Activated CD4-positive, alpha-beta T cell treated with anti-CD3 and anti-CD28 coated beads, Interleukin-2, amount 50 U/mL, for 1 hour (primary cell): ENCODE data around the gene SPAG6.
"Not testable (repeated sequence)": the region's sequence is repeated elsewhere in the genome, so short reads cannot be mapped to it uniquely, and the experiment has no call there.

Source experiments
- DNase-seq: peaks from one replicate; pipeline ENCODE4 v3.0.0-alpha.2; 2020

The SPAG6 gene

DNA sequence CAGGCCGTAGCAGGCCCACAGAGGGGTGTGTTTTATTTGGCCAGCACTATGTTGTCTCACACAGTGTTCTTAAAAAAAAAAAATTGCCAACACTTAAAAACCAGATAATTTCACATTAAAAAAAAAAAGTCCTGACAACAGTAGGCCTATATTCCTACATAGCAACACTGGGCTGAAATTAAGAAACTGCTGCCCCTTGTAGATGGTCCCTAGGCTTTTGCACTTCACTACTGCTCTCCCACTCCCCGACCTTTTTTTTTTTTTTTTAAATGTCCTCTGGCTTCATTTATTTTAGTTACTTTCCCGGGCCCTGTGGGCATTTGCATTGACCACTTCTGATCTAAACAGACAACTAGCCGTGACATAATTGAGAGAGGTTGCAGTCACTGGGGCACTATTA lies 36.0 kb downstream of the SPAG6 start:
- no peak for DNase-seq

DNA sequence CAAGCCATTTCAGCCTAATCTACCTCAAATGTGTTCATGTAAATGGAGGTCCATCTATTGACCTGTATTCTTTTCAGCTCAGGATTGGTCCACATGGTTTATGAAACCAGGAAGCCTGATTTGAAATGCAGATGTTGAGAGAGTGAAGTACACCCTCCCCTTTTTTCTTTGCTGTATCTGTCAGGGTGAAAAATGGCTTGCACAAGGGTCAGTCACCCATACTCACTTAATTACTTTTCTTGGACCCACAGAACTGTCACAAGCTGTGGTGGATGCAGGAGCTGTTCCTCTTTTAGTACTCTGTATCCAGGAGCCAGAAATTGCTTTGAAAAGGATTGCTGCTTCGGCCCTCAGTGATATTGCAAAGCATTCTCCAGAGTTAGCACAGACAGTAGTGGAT lies 41.2 kb downstream of the SPAG6 start:
- DNase-seq, result no peak

DNA sequence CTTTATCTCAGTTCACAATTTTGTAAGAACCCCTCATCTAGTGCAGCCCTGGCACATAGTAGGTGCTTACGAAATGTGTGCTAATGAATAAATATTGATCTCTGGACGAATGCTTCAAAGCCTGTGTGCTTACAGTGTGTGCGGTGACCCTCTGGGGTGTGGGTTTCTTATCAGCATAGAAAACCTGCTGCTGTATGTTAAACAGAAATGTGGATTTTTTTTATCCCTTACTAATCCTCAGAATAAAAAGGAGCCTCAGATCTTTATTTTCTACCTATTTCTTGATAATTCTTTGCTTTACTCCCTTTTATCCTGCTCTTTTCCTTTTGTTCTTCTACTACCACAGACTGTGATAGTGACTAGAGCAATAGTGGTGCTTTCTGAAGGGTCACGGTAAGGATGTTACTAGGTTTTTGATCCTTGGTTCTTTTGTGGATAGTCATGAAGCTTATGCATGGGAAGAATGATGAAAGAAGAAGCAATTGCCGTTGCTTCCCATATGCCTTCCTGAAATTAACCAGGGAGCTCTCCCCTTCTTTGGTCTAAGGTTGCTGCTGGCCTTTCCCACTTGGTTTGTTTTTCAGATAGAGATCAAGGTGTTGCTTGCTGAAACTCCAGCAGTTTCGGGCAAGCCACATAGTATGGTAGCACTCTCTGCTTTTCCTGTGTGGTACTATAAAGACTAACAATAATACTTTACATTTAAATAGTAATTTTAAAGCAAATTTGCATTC lies 44.7 kb downstream of the SPAG6 start:
- DNase-seq, result no peak

DNA sequence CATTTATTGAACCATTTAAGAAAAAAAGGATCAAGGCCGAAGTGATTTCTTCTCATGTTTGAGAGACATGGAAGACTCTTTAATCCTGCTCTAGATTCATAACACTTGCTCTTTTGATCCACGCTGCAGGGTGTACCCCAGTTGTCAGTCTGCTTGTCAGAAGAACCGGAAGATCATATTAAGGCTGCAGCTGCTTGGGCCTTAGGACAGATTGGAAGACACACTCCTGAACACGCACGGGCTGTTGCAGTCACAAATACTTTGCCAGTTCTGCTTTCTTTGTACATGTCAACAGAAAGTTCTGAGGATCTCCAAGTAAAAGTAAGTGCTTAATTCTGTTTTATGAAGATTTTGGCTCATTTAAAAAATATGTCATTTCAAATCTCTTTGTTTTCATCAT lies 46.3 kb downstream of the SPAG6 start:
- no peak for DNase-seq

DNA sequence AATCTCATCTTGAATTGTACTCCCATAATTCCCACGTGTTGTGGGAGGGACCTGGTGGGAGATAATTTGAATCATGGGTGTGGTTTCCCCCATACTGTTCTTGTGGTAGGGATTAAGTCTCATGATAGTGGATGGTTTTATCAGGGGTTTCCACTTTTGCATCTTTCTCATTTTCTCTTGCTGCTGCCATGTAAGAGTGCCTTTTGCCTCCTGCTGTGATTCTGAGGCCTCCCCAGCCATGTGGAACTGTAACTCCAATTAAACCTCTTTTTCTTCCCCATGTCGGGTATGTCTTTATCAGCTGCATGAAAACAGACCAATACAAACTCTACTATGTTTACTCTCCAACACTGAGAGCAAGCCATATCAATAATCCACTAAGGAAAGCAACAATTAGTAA lies 50.9 kb downstream of the SPAG6 start:
- not testable (repeated sequence) for DNase-seq

DNA sequence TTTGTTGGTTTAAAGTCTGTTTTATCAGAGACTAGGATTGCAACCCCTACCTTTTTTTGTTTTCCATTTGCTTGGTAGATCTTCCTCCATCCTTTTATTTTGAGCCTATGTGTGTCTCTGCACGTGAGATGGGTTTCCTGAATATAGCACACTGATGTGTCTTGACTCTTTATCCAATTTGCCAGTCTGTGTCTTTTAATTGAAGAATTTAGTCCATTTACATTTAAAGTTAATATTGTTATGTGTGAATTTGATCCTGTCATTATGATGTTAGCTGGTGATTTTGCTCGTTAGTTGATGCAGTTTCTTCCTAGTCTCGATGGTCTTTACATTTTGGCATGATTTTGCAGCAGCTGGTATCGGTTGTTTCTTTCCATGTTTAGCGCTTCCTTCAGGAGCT lies 61.6 kb downstream of the SPAG6 start:
- not testable (repeated sequence) for DNase-seq

DNA sequence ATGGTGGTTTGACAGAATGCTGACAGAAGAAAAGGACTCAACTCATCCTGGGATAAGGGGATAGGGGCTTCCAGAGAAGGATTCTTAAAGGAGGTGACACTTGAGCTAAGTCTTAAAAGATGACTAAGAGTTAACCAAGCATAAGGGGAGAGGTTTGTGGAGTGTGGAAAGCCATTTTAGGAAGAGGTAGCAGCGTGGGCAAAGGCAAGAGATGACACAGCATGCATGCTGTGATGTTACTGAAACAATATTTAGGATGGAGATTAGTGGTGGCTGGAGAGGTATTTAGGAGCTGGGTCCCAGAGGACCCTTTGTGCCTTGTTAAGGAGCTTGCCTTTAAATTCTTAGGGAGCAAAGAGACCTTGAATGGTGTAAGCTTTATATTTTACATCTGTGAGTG lies 65.1 kb downstream of the SPAG6 start:
- DNase-seq, result no peak

DNA sequence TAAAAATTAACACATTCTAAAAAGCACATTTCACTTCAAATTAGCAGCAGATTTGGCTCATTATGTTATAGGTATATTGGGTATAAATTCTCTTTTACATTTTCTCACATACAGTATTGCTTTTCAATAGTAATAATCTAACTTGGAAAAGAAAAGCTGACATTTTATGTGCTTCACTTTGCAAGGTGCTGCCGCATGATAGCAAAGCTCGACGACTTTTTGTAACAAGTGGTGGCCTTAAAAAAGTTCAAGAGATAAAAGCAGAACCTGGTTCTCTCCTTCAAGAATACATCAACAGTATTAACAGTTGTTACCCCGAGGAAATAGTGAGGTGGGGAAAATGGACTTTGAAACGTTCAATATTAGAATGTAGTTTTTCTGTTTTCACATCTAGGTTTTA lies 65.5 kb downstream of the SPAG6 start:
- DNase-seq, result no peak

DNA sequence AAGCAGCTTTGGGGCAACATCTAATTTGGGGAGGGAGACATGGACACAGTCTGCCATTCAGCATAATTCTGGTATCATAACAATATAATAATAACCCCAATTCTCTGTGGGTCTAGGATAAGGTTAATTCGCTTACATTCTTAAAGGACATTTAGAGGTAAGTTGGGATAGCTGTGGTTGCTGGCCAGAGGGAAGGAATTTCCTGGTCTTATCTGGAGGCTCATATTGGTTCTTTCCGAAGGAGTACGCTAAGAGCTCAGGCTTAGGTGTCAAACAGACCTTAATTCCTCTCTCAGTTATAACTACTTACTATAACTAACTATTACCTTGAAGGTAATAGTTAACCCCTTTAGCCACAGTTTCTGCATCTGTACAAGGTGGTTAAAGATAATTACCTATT lies 68.8 kb downstream of the SPAG6 start:
- no peak for DNase-seq

DNA sequence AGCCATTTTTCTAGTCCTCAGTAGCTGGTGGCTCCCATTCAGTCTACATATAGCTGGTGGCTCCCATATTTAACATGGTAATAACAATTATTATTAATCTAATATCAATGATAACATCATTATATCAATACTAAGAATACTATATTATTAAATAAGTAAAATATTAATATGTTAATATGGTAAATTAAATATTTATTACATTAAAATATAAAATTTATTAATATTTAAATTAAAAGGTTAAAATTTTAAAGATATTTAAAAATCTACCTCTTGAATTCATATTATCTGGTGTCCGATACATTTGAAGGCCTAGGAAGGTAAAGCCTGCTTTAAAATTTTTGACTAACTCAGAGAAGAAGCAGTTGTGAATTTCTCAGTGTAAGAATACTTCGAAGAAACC lies 69.8 kb downstream of the SPAG6 start:
- DNase-seq, result no peak

DNA sequence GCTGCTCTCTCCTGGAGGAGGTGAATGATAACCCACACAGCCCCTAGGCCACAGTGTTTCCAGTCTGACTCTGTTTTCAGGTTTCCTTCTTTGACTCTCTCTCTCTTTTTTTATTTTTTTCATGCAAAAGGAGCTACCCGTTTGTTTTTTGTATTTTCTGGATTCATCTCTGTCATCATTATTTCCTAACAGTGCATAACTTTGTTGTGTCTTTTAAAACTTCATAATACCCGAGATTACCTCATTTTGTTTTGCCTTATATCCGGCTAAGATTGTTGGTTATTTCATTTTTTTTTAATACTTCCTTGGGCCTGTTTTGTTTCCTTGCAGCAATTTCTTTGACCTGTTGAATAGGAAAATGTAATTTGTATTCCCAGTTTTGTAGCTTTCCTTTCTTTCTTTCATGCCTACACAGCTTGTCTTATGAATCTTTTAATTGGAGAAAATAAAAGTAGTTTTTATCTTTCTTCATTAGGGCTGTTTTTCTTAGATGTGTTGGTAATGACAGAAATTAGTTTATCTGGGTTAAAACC lies 72.5 kb downstream of the SPAG6 start:
- DNase-seq, result no peak

DNA sequence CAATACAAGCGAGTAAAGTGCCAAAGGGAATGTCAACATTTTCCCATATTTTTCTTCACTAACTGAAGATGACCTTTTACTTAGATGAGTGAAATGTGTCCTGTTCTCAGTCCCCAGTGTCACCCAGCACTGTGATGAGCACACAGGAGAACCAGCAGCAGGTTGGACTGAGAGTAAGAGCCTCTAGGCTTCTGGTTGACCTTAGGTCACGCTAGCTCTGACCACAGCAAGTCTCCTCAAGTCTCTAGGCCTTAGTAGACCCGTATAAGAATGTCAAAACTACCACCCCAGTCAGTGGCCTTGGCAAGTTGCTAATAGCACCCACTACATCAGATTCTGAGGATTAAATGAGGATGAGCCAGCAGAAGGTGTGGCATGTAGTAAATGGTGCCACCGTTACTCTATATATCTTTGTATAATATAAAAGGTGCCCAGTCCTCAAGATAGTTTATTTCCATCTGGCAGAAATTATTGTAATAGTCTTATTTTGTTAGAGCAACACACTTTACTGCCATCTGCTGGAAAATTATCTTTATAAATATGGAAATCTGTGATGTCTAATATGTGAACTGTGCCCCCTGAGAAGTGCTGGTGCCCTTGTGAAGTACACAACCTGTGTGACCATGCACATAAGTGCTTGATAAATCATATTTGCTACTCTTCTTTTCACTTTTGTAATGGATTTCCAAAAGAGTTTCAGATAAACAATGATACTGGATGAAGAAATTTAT lies 75.7 kb downstream of the SPAG6 start:
- no peak for DNase-seq

DNA sequence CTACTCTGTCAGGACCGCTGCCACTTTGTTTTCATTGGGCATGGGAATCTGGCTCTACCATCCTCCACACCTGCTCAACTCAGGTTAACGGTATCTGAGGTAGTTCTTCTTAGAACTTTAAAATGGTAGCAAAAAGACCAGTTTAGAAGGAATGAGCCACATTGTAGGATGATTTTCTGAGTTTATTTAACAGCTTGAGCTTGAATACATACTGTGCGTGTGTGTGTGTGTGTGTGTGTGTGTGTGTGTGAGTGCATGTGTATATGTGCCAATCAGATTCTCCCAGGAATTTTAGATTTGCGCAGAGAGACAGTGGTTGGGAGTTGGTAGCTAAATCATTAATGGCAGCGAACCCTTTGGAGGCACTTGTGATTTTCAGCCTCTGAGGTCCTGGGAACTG lies 81.4 kb downstream of the SPAG6 start:
- DNase-seq, result no peak

DNA sequence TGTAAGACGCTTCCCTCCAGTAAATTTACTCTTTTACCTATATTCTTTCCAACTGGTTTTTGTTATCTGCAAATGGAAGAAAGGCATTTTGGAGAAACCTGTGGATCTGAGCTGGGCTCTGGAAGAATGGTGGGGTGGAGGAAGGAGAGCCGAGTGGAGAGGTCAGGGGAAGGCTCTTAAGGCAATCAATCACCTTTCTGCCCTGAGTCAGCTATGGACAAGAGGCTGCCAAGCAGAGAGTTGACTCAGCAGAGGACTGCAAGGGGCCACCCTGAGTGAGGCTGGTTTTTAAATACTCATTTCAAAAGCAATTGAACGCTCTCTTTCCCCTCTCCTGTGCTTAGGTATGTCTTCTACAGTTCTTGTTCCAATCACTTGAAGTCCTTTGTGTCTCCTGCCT lies 81.8 kb downstream of the SPAG6 start:
- DNase-seq, result no peak

DNA sequence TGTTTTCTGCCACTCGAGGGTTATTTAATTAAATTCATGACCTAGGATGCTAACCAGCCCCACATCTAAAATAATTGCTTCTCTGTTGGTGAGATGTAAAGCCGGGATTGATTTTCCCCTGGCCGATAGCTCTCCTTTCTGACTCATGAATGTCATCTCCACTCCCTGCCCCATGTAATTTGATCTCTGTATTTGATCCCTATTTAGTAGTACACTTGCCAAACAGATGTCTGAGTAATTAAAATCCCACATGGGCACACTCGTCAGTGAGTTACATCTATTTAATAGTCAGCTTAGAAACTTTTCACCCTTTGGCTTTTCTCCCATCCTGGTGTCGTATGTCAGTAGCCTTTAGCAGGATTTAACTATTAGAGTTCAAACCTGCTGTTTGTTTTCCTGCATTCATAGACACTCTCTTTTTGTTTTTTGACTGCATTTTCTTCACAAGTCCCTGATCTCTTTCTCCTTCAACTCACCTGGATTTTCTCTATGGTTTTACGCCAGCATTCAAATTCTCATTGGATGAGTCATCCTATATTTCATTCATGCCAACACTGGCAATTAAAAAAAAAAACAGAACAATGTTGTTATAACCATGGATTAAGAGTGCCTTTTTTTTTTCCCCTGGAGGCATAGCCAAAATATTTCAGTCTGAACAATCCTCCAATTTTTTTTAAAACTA lies 82.7 kb downstream of the SPAG6 start:
- DNase-seq, result no peak

DNA sequence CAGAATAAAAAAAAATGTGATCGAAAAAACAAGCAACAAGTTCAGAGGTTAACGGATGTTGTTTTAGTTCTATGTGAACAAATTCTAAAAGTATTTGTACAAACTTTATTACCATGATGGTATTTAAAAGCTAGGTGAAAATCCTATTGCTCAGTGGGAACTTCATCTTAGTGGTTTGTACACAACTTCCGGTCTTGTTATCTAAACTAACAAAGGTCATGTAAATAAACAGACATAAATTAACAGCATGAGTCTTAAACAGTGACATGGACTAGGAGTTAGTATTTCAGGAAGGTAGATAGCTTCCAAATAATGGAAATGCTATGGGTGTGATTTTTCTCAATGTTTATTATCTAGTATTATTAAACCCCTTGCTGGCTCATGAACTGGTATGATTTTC lies 83.8 kb downstream of the SPAG6 start:
- DNase-seq, result no peak

DNA sequence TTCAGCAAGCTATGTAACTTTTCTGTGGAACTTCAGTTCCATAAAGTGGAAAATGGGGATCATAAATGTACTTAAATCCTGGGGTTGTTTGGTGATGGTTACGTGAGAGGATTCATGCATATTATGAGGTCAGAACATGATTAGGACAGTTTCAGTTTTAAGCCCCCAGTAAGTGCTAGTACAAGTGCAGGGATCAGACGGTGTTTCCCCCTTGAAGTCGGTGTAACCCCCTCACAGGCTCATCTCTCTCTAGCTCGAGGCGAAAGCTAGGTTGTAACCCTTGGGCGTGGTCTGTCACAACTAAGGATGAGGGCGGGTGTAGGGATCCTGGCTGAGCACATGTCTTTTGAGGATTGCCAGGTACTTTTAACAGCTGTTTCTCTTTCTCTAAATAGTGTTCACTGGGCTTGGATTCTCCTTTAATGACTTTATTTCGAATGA lies 84.7 kb downstream of the SPAG6 start:
- no peak for DNase-seq

DNA sequence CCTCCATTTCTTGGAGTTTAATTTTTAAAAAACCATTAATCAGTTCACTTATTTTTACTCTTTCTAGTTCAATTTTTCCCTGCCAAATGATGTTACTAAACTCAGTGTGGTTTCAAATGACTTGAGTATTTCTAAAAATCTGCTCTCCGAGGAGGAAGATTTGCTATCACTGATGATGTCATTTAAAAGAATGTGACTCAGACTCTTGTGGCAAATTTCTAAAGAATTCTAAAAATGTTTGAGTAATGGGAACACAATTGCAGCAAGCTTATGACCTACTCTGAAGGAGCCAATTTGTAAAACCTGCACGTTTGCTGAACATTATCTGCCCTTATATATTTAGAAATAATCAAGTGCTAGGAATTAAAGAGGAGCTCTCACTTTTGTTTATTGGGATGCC lies 88.6 kb downstream of the SPAG6 start:
- DNase-seq, result no peak

DNA sequence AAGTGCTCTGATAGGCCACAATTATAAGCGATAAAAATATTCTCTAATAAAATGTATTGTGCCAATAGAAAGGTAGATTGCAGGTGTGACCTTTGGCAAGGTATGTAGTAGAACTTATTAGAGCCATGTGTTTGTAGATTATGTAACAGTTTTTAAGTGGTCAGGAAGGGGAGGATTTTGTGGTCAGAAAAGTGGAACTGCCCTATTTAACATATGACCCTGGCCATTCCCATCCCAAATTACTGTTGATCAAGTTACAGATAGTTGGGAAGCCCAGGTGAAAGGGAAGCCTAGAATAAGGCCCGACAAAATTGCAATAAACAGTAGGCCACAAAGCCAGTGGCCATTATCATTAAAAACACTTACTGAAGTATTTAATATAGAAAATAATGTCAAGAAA lies 89.2 kb downstream of the SPAG6 start:
- no peak for DNase-seq

DNA sequence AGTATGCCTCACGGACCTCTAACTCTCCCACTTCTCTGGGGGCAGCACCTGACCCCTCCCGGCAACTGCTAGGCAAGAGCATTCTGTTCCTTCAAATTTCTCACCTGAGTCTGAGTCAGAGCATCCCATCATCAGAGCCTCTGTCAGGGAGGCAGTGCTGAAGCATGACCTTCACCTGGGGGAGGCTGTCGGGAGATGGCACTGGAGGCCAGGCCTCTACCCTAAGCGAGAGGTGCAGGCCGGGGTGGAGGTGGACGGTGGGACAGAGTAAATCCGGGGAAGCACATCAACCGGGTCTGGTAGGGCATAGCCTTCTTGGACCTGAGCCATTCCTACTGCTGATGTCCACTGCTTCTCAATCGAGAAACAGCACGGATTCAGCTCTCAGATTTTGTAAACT lies 90.4 kb downstream of the SPAG6 start:
- no peak for DNase-seq

DNA sequence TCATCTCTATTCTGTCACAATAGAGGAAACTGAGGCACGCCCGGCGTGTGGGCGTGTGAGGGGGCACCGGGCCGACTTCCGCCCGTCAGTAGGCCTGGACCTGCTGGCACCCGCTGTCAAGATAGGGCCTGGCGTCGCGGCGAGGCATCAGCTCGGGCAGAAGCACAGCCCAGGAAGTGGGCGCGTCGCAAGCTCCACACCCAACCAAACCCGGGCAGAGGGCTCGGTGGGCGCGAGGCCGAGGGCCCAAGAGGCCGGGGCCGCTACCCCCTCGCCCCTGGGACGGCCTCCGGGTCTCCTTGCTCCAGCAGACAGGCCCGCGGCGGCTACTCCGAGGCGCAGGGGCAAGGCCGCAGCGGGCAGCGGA lies 91.2 kb downstream of the SPAG6 start:
- no peak for DNase-seq

DNA sequence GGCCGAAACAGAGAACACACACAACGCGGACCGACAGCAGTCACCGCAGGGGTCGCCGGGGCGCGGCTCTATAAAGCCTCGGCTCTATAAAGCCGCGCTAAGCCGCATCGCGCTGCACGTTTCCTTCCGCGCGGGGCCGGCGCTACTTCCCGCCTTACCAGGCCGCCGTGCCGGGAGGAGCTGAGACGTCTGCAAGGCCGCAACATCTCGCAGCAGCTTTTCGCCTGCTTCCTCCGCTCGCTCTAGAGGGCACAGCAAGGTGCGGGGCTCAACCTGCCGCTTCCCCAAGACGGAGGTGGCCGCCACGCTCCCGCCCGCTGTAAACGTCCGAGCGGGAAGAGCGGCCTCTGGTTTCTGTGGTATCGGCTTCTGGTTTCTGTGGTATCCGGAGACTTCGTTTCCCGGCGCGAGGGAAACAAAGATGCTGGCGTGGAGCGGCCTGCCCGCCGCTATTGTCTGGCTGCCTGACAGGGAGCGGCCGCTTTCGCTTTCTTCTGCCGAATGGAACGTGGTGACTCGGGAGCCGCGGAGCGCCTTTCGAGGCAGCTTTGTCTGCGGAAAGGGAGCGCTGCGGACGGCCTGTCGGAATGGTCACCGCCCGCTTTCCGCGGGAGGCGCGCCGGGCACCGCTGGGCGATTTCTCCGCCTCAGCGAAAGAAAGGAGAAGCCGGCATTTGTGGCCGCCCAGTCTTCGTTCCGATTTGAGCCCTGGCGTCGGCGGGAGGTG lies 91.8 kb downstream of the SPAG6 start:
- DNase-seq, result peak; percentile 89
